Measurements from ENCODE around the gene PAX2.

GRCh38 chr10:100749309-100750217 lies 4.2 kb downstream of the PAX2 start:
- TF ChIP-seq POLR2A (IDR thresholded peaks at IDR 0.05) = no peak
- no peak for TF ChIP-seq CTCF (IDR thresholded peaks at IDR 0.05)
